ENCODE measurements around the gene TMEM272. TPM values are rescaled to one million over a fixed set of nuclear protein-coding genes. Genes with fewer than 3 reads are reported as not detected.

Gene TMEM272
- total RNA-seq, 1 experiment from 2014 or later = 0.17 TPM

Other genes with a start within 250 kb of the TMEM272 start
- gene DHRS12, start 41.0 kb downstream of the TMEM272 start, total RNA-seq (2021; ENCODE audit: unreplicated experiment) = 3.9 TPM
- not detected for gene CCDC70, start 16.8 kb upstream of the TMEM272 start, total RNA-seq (2021; ENCODE audit: unreplicated experiment)
- gene ATP7B, start 166.3 kb upstream of the TMEM272 start, total RNA-seq (2021; ENCODE audit: unreplicated experiment) = 10.3 TPM
- gene ALG11, start 167.2 kb upstream of the TMEM272 start, total RNA-seq (2021; ENCODE audit: unreplicated experiment) = 22.6 TPM
- 9.0 TPM for gene UTP14C, start 179.5 kb upstream of the TMEM272 start, total RNA-seq (2021; ENCODE audit: unreplicated experiment)